RWPE1 (cell line): ENCODE measurements around the gene TRIM42.

Source experiments
- CTCF ChIA-PET: fragments of 350-600 bp; sonication (Branson Sonifier 250); formaldehyde crosslinking; extraction: SDS; loops from one replicate; lab custom pipeline; 2021; lab: Yijun Ruan, JAX
- POLR2A ChIA-PET: fragments of 400-600 bp; formaldehyde crosslinking; extraction: SDS; loops from one replicate; lab custom pipeline; 2020; ENCODE audit warnings: antibody characterized with exemption; ENCODE audit not compliant: low non-redundant PET; lab: Yijun Ruan, JAX
- DNase-seq: peaks from one replicate; pipeline ENCODE4 v3.0.0; 2012; ENCODE audit warnings: low spot score
- H3K27ac ChIP-seq: fragments of 450-650 bp; 2 replicates; pipeline ENCODE4 v1.5.1; 2017
- CTCF ChIP-seq: fragments of 450-650 bp; conservative IDR thresholded peaks from 2 replicates; pipeline ENCODE4 v1.5.1; 2017; ENCODE audit warnings: low read depth, mild to moderate bottlenecking

Gene TRIM42

GRCh38 chr3:140636406-140637138, 41.3 kb upstream of the TRIM42 start:
- POLR2A ChIA-PET = no interaction called here
- CTCF ChIA-PET = no interaction called here
- no peak for TF ChIP-seq CTCF
- no peak overlapping the region for H3K27ac ChIP-seq
- DNase-seq = peak; percentile 8

- no peak for DNase-seq
- ChIA-PET CTCF (interaction anchor here (0.6 to 0.7 kb wide), 2 partner anchors 72 to 291 kb away, joined by 3 read pairs; no protein-coding TSS in a partner anchor), POLR2A (no interaction called here)
- no peak overlapping the region for H3K27ac ChIP-seq
- TF ChIP-seq CTCF = no peak
Observed at GRCh38 chr3:140651287-140651686, 26.6 kb upstream of the TRIM42 start.

GRCh38 chr3:140655678-140656077, 22.2 kb upstream of the TRIM42 start:
- ChIA-PET CTCF (no interaction called here), POLR2A (no interaction called here)
- no peak overlapping the region for H3K27ac ChIP-seq
- DNase-seq = no peak
- no peak for TF ChIP-seq CTCF

- no peak for TF ChIP-seq CTCF
- POLR2A ChIA-PET = no interaction called here
Observed at GRCh38 chr3:140664111-140664510, 13.8 kb upstream of the TRIM42 start.

GRCh38 chr3:140682586-140682985, 4.7 kb downstream of the TRIM42 start:
- CTCF ChIA-PET = no interaction called here
- no peak for DNase-seq
- no peak overlapping the region for H3K27ac ChIP-seq
- POLR2A ChIA-PET = no interaction called here
- TF ChIP-seq CTCF = no peak

More at GRCh38 chr3:140664111-140664510, 13.8 kb upstream of the TRIM42 start:
- no peak for DNase-seq
- CTCF ChIA-PET = no interaction called here
- H3K27ac ChIP-seq = no peak overlapping the region

GRCh38 chr3:140686128-140686527, 8.3 kb downstream of the TRIM42 start:
- no peak for DNase-seq
- CTCF ChIA-PET = no interaction called here
- TF ChIP-seq CTCF = no peak
- H3K27ac ChIP-seq = no peak overlapping the region
- POLR2A ChIA-PET = no interaction called here
